DOHH2 (cell line): ENCODE data around the gene CHD5.

Experiments
- H3F3A ChIP-seq: fragments of 200-600 bp; sonication (generic), shearing (Covaris generic); 2 replicates; pipeline ENCODE4 v1.6.0; 2016; ENCODE audit warnings: antibody characterized with exemption, mild to moderate bottlenecking; ENCODE audit not compliant: control insufficient read depth, insufficient read depth
- H3K27ac ChIP-seq: fragments of 200-600 bp; sonication (generic); 2 replicates; pipeline ENCODE4 v1.5.1; 2014; ENCODE audit warnings: low read depth, mild to moderate bottlenecking, low read length, moderate library complexity
- H3K27me3 ChIP-seq: fragments of 200-600 bp; sonication (generic); 2 replicates; pipeline ENCODE4 v1.6.1; 2014; ENCODE audit warnings: mild to moderate bottlenecking, low read length, mixed read lengths; ENCODE audit not compliant: control insufficient read depth
- H3K36me3 ChIP-seq: fragments of 200-600 bp; sonication (generic); 2 replicates; pipeline ENCODE4 v1.6.1; 2014; ENCODE audit warnings: mild to moderate bottlenecking, low read length, moderate library complexity, mixed read lengths; ENCODE audit not compliant: control insufficient read depth
- H3K4me1 ChIP-seq: fragments of 200-600 bp; sonication (generic); 2 replicates; pipeline ENCODE4 v1.6.1; 2014; ENCODE audit warnings: mild to moderate bottlenecking, low read length, mixed read lengths; ENCODE audit not compliant: control insufficient read depth
- H3K4me2 ChIP-seq: fragments of 200-600 bp; sonication (generic); 2 replicates; pipeline ENCODE4 v1.6.0; 2014; ENCODE audit warnings: mild to moderate bottlenecking, low read length, moderate library complexity
- H3K4me3 ChIP-seq: fragments of 200-600 bp; sonication (generic); 2 replicates; pipeline ENCODE4 v1.5.1; 2014; ENCODE audit warnings: mild to moderate bottlenecking, low read length, mixed read lengths
- H3K79me2 ChIP-seq: fragments of 200-600 bp; sonication (generic); 2 replicates; pipeline ENCODE4 v1.6.1; 2014; ENCODE audit warnings: mild to moderate bottlenecking, low read length, mixed read lengths; ENCODE audit not compliant: control insufficient read depth
- H3K9me2 ChIP-seq: fragments of 200-600 bp; sonication (generic); replicated peaks from 2 replicates; pipeline ENCODE4 v1.6.1; 2014; ENCODE audit warnings: mild to moderate bottlenecking, low read length, mixed read lengths; ENCODE audit not compliant: control insufficient read depth
- H3K9me3 ChIP-seq: fragments of 200-600 bp; sonication (generic); 2 replicates; pipeline ENCODE4 v1.6.1; 2014; ENCODE audit warnings: antibody characterized with exemption, low read length, mixed read lengths; ENCODE audit not compliant: control insufficient read depth, insufficient read depth
- H4K20me1 ChIP-seq: fragments of 200-600 bp; sonication (generic); 2 replicates; pipeline ENCODE4 v1.6.0; 2014; ENCODE audit warnings: low read depth, mild to moderate bottlenecking, antibody characterized with exemption, low read length, moderate library complexity; ENCODE audit not compliant: control insufficient read depth, insufficient read depth
- EZH2phosphoT487 ChIP-seq: fragments of 200-600 bp; sonication (generic); IDR thresholded peaks from 2 replicates; pipeline ENCODE4 v1.6.1; 2017; ENCODE audit warnings: borderline replicate concordance, mild to moderate bottlenecking, antibody characterized with exemption, low read length, moderate library complexity, mixed read lengths
- TF ChIP-seq, protein P1 (sequence below): fragments of 200-600 bp; sonication (generic); IDR thresholded peaks from one replicate; pipeline ENCODE4 v1.5.1; 2014; ENCODE audit warnings: antibody characterized with exemption, mild to moderate bottlenecking, low read depth, low read length; ENCODE audit not compliant: poor library complexity, severe bottlenecking

CHD5 gene

DNA sequence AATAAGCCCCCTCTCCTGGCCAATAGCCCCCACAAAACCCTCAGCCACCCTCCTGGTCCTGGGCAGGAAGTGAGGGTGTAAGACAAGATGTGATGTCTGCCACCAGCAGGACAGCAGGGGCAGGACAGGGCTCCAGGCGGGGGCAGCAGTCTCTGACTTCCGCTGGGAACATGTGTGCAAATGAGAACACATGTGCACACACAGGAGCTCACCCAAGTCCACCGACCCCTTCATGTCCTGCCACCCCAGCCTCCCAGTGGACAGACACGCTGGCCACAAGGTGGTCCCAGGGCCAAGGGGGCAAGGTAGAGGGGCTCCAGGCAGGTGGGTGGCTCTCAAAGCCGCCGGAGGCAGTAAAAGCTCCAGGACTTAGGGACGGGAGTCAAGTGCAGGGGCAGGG, 74.4 kb downstream of the CHD5 start:
- Histone ChIP-seq H3K4me3 (no peak overlapping the region), H3K9me2 (no peaks in the 10 kb centered on the region), H3K4me2 (no peak overlapping the region)

DNA sequence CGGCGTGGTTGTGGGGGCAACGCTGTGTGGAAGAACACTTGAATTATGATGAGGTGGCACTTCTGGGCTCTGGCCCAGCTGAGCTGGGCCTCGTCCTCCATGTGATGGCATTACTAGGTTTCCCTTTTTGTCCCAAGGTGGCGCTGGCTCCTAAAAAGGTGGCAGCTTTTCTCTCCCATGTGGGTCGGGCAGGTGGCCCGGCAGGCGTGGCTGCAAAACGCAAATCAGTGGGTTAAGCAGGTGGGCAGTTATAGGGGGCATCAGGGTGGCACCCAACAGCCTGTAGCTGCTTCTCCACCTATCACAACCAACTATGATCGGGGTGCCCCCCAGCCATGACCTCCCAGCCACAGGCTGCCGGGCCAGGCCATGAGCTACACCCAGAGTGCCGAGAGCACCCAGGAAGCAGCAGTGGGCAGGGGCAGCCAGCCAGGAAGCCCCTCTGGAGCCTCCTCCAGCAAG, 74.9 kb downstream of the CHD5 start:
- no peaks in the 10 kb centered on the region for H3K27me3 ChIP-seq
- no peaks in the 10 kb centered on the region for H3K9me2 ChIP-seq
- TF ChIP-seq EZH2phosphoT487: no peak
- TF ChIP-seq, protein P1, sequence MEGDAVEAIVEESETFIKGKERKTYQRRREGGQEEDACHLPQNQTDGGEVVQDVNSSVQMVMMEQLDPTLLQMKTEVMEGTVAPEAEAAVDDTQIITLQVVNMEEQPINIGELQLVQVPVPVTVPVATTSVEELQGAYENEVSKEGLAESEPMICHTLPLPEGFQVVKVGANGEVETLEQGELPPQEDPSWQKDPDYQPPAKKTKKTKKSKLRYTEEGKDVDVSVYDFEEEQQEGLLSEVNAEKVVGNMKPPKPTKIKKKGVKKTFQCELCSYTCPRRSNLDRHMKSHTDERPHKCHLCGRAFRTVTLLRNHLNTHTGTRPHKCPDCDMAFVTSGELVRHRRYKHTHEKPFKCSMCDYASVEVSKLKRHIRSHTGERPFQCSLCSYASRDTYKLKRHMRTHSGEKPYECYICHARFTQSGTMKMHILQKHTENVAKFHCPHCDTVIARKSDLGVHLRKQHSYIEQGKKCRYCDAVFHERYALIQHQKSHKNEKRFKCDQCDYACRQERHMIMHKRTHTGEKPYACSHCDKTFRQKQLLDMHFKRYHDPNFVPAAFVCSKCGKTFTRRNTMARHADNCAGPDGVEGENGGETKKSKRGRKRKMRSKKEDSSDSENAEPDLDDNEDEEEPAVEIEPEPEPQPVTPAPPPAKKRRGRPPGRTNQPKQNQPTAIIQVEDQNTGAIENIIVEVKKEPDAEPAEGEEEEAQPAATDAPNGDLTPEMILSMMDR: no peak
- H3K79me2 ChIP-seq: no peaks in the 10 kb centered on the region
- H3K27ac ChIP-seq: no peak overlapping the region
- no peaks in the 10 kb centered on the region for H3F3A ChIP-seq
- H3K4me3 ChIP-seq: no peak overlapping the region
- H4K20me1 ChIP-seq: no peaks in the 10 kb centered on the region
- no peak overlapping the region for H3K4me2 ChIP-seq
- H3K36me3 ChIP-seq: no peaks in the 10 kb centered on the region
- no peaks in the 10 kb centered on the region for H3K9me3 ChIP-seq
- no peaks in the 10 kb centered on the region for H3K4me1 ChIP-seq

More for the DNA sequence above, 74.4 kb downstream of the CHD5 start:
- Histone ChIP-seq H4K20me1 (no peaks in the 10 kb centered on the region), H3K4me1 (no peaks in the 10 kb centered on the region), H3K27me3 (no peaks in the 10 kb centered on the region), H3F3A (no peaks in the 10 kb centered on the region), H3K79me2 (no peaks in the 10 kb centered on the region), H3K27ac (no peak overlapping the region), H3K36me3 (no peaks in the 10 kb centered on the region), H3K9me3 (no peaks in the 10 kb centered on the region)
- no peak for TF ChIP-seq EZH2phosphoT487
- TF ChIP-seq, protein P1: no peak

DNA sequence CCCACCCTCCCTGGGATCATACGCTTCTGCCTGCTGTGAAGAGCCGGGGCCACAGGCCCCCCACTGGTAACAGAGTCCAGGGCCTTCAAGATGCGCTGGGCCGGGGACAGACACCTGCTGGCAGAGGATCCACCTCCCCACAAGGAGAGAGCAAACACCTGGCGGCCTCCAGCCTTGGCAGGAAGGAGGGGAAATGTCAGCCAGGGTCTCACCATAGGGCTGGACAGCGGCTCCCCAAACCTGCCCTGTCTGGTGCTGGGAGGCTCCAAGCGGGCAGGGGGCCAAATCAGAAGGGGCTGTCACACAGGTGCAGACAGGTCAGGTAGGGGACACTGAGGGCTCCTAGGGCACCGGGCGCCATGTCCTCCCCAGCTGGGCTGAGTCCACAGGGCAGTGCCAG, 75.5 kb downstream of the CHD5 start:
- Histone ChIP-seq H3K79me2 (no peaks in the 10 kb centered on the region), H3K4me2 (no peak overlapping the region), H4K20me1 (no peaks in the 10 kb centered on the region), H3K4me1 (no peaks in the 10 kb centered on the region), H3K9me2 (no peaks in the 10 kb centered on the region), H3F3A (no peaks in the 10 kb centered on the region), H3K36me3 (no peaks in the 10 kb centered on the region), H3K9me3 (no peaks in the 10 kb centered on the region), H3K4me3 (no peak overlapping the region), H3K27me3 (no peaks in the 10 kb centered on the region), H3K27ac (no peak overlapping the region)
- TF ChIP-seq, protein P1: no peak
- TF ChIP-seq EZH2phosphoT487: no peak
